HG03139 (cell line): ENCODE results near the gene SRGN.

ENCODE experiments used
- ATAC-seq: cut with Tn5 transposase; IDR thresholded peaks from one replicate; pipeline ENCODE4 v1.9.1; 2021; ENCODE audit not compliant: unreplicated experiment

The SRGN gene

GRCh38 chr10:69089638-69090599, 2.0 kb downstream of the SRGN start:
- no peak for ATAC-seq

GRCh38 chr10:69090685-69091084, 2.8 kb downstream of the SRGN start:
- ATAC-seq = no peak

- ATAC-seq = no peak
Observed at GRCh38 chr10:69091143-69091651, 3.3 kb downstream of the SRGN start.

GRCh38 chr10:69092959-69093850, 5.3 kb downstream of the SRGN start:
- ATAC-seq = no peak

- ATAC-seq = no peak
Observed at GRCh38 chr10:69093933-69094332, 6.0 kb downstream of the SRGN start.

GRCh38 chr10:69096045-69096444, 8.1 kb downstream of the SRGN start:
- ATAC-seq = no peak

- ATAC-seq = no peak
Observed at GRCh38 chr10:69097729-69098128, 9.8 kb downstream of the SRGN start.

- ATAC-seq = no peak
Observed at GRCh38 chr10:69100136-69100872, 12.4 kb downstream of the SRGN start.

GRCh38 chr10:69101451-69102095, 13.7 kb downstream of the SRGN start:
- ATAC-seq = no peak

- no peak for ATAC-seq
Observed at GRCh38 chr10:69102440-69102839, 14.5 kb downstream of the SRGN start.

- no peak for ATAC-seq
Observed at GRCh38 chr10:69103784-69104183, 15.9 kb downstream of the SRGN start.

- no peak for ATAC-seq
Observed at GRCh38 chr10:69104994-69105790, 17.3 kb downstream of the SRGN start.

GRCh38 chr10:69107176-69107490, 19.2 kb downstream of the SRGN start:
- ATAC-seq = no peak

- no peak for ATAC-seq
Observed at GRCh38 chr10:69107699-69108098, 19.8 kb downstream of the SRGN start.

- ATAC-seq = no peak
Observed at GRCh38 chr10:69119896-69120295, 32.0 kb downstream of the SRGN start.

GRCh38 chr10:69123306-69123746, 35.4 kb downstream of the SRGN start:
- peak; percentile 9 for ATAC-seq

- peak; percentile 72 for ATAC-seq
Observed at GRCh38 chr10:69123747-69124562, 36.1 kb downstream of the SRGN start, which contains the start of gene VPS26A. Gene VPS26A (plus strand): TSS chr10:69124178. CDS start chr10:69124278, 100 bp downstream.

- ATAC-seq = peak; percentile 22
Observed at GRCh38 chr10:69124563-69125268, 36.8 kb downstream of the SRGN start.
